GM21360 (cell line): ENCODE measurements around the gene PSTPIP1.

Experiments
- ATAC-seq: cut with Tn5 transposase; IDR thresholded peaks from one replicate; pipeline ENCODE4 v1.9.1; 2021; ENCODE audit warnings: mild to moderate bottlenecking, moderate library complexity; ENCODE audit not compliant: unreplicated experiment

Gene PSTPIP1

DNA sequence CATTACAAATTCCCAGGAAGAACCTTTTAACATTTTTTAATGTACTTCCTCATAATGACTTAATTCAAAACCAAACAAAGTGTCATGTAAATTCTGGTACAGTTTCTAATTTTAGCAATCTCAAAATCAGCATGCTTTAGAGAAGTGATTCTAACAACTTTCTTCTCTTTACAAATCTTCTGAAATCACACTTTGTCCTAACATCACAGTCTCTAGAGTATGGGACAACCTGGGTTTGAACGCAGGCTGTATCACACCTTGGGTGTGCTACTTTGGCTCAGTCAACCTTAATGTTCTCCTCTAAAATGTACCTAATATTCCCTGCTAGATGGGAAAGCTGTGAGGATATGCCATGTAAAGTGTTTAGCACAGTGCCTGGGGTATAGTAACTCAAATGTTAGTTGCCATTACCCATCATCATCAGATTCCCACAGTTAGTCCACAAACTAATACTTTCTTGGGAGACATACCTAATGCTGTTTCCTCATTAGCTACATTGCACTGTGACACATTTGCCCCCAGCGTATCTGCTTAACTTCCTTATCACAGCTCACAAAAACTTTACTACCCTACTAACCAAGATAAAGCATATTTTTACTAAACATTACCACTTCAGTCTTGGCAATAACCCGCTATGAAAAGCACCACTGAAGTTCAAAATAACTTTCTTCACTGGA lies 72.9 kb downstream of the PSTPIP1 start:
- no peak for ATAC-seq

DNA sequence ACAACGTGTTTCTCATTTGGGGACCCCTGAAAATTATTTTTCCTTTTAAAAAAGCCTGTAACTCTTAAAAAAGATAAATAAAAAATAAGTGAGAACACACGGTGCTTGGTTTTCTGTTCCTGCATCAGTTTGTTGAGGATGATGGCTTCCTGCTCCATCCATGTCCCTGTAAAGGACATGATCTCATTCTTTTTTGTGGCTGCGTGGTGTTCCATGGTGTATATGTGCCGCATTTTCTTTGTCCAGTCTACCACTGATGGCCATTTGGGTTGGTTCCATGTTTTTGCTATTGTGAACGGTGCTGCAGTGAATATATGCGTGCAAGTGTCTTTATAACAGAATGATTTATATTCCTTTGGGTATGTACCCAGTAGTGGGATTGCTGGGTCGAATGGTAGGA lies 73.7 kb downstream of the PSTPIP1 start:
- no peak for ATAC-seq

DNA sequence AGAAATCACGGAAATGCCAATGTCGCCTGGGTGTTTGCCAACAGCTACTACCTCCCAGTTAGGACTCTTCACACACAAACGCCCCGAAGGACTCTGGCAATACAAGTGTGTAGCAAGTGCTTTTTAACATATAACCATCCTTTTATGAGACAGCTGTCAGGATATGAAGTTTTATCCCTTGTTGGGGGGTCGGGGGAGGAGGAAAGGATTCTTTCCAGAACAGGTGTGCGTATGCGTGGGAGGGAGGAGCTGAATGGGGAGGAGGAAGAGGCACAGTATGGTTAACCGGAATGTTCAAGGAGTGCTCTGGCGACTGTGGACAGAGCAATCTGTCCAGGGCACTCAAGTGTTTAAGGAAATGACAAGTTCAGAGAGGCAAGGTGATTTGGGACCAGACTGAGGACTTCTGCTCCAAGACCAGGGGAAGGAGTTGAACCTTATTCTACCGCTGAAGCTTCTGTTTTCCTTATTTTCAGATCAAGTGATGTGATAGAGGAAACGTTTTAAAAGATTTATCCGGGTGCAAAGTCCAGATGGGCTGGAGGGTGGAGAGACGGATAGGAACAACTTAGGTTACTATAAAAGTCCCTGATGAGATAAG lies 74.7 kb downstream of the PSTPIP1 start:
- no peak for ATAC-seq

DNA sequence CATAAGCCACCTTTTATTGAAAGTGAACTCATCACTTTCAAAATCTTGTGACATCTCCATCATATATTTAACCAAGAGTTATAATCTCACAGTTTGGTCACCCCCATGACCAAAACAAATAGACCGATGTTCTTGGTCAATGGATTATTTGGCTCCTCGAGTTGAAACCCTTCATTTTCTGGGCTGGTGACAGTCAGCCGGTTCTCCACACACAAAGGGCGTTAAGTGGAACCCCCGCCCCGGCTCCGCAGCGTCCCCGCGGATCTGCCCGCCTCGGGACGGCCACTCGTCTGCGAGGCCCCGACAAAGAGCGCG lies 75.2 kb downstream of the PSTPIP1 start:
- ATAC-seq, result no peak

DNA sequence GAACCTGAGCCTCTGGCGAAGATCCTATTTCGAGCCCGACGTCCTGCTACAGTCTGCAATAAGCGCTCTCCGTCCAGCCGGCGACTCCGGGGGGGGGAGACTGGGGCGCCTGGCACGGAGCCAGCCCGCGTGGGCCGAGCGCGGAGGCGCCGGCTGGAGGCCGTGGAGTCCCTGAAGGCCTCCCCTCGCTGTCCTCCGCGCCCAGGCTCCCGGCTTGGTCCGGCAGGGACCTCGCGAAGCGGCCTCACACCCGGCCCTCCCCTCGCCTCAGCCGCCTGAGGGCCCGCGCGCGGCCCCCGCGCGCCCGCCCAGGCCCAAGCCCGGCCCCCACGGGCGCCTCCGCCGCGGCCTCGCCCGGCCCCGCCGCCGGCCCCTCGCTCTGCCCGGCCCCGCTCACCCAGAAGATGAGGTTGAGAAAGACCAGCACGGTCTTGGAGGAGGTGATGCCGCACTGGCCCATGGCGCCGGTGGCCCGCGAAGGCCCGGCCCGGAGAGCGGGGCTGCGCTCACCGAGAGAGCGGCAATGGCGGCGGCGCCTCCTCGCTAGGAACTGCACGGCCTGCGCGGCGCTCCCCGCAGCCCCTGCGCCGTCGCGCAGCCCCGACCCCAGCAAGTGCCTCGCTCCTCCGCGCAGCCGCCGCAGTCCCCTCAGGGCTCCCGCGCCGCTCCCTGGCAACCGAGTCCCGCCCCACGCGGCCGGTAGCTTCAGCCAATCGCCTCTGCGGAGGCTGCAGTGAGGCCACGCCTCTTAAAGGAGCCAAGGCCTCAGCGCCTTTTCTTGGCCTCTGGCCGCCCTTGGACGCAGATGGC lies 75.8 kb downstream of the PSTPIP1 start, which contains the start of gene TSPAN3:
TSS of gene TSPAN3 (minus strand) at position 615 of the 810 bp plus-strand sequence. CDS start at position 460, 155 bp downstream.
- peak; percentile 87 for ATAC-seq

DNA sequence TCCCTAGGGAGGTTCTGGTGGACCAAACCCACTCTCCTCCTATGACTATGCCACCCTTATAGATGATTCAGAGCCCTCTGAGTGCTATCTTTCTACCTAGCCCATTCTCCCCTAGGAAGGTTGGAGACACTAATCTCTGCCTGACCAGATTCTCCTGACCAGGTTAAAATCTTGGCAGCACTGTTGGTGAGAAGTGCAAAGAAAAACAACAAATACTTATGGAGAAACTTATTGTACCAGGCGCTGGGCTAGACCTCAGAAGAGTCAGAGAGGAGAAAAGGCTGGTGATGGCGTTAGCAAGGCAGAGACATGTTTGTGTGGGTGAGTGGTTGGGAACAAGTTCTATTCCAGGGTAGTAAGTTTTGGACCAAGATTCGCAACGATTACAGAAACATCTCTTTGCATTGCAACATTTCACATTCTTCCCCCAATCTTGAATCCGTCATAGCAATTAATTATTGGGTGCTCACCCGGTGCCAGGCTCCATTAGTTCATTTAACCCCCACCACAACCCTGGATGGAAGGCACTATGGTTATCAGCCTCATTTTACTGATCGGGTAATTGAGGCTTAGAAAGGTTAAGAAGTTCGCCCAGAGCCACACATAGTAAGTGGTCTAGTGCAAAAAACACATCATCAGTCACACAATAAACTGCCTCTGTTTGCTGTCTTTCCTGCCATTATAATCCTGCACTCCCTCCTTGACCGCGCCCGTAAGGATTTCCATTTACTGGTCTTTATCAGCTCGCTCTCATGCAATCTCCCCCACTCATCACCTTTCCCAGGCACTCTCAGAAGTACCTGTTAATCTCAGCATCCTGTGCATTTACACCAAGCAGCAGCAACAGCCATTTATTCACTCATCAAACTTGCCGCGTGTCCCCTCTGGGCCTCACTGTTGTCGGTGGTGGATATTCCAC lies 76.6 kb downstream of the PSTPIP1 start:
- no peak for ATAC-seq

DNA sequence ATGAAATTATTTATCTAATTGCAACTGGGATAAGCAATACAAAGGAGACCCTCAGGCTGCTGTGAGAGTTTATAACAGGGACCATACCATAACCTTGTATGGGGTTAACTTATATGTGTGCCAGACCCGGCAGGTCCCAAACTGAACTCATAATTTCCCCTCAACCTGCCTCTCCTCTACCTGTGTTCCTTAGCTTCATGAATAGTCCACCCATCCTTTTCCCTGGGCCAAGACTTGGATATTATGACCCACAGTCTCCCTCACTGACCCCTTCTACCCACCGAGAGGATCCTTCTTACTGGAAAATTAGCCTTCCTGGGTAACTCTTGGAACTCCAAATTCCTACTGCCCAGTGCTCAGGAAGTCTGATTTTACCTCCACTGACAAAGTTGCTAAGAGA lies 79.4 kb downstream of the PSTPIP1 start:
- no peak for ATAC-seq

DNA sequence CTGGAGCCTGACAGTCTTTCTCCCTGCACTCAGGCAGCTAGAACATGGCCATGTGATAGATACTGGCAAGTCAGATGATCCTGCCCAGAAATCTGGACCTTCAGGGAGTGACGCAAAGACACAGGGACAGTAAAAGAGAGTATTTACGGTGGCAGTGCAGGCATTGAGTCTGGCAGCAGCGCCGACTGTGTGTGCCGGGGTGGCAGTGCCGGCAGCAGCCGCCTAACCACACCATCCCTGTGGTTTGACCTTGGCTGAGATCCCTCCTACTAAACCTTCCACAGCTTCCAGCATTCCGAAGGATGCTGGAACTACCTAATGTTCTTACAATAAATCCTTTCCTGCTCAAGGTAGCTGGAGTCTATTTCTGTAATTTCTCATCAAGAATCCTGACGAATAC lies 80.6 kb downstream of the PSTPIP1 start:
- no peak for ATAC-seq

DNA sequence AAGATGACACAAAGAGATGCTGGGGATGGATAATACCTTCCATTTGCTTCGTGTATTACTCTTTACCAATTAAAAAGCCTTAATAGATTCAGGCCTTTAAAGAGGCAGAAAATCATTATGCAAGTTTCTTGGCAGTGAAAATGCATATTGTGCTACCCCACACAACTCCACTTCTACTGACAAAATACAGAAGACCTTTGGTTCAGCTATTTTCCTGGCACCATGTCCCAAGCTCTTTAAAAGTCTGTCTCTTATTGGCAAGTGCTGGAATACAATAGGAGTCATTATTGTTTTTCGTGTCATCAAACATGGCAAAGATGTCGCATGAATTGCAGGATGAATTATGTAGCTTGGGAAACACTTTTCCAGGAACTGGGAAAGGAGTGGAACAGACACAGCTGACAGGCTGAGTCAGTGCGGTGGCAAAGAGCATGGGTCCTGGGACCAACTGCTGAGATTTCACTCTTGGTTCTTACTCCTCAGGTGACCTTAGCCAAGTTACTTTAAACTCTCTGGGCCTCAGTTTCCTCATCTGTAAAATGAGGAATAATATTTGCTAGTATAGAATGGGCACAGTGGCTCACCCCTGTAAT lies 81.5 kb downstream of the PSTPIP1 start:
- ATAC-seq, result no peak

DNA sequence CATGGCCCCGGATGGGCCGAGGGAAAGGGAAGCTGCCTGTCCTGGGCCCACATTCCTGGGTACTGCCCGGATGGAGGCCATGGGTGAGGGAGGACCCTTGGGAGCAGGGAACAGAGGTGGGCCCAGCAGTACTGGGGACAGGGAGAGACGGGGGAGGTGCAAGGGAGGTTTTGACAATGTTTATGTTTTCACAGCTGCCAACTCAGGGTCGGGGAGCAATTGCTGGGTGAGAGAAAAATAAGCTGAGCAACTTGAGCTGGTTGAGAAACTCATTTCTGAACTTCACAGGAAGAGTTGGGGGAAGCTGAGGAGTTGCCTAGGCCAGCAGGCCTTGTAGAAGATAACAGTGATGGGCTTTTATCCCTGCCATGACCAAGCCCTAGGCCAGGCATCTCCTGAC lies 87.0 kb downstream of the PSTPIP1 start:
- ATAC-seq, result no peak

DNA sequence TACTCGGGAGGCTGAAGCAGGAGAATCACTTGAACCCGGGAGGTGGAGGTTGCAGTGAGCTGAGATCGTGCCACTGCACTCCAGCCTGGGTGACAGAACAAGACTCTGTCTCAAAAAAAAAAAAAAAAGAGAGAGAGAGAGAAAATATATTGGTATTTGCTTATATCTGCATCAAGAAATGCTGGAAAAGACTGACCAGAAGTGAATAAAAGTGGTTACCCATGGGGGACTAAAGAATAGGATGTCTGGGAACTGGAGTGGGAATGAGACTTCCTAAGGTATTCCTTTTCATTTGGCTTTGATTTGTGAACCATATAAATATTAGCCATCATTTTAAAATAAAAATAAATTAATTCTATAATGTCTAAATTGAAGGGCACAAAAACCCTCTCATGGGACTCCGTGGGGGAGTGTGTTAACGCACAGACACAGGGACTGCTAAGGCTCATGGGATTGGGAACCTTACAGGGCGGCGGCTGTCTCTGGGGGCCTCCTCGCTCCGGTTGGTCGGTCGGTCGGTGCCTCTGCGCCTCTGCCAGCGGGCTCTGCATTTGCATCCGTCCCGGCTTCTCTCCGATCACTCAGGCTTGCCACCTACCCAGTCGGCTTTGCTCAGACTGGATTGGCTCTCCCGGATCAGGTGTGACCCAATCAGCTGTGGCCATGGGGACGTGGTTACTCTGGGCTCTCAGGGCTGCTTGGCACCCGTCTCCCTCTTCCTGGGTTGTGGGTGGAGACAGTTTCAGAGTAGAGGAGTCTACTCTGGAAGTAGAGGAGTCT lies 88.6 kb downstream of the PSTPIP1 start:
- ATAC-seq, result no peak

DNA sequence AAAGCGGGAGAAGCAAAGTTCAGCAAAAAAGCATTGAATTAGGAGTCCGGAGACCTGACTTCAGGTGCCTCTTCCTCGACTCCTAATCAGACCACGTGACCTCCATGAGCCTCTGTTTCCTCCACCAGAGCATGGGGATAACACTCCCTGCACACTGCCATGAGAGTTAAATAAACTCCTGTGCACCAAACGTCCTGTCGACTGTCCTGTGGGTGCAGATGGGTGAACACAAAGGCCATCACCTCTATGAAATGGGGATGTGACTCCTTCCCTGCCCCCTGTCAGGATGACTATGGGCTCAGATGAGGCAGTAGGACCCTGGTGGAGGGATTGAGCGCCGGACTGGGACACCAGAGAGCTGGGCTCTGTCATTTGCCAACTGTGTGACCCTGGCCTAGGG lies 89.5 kb downstream of the PSTPIP1 start:
- no peak for ATAC-seq

DNA sequence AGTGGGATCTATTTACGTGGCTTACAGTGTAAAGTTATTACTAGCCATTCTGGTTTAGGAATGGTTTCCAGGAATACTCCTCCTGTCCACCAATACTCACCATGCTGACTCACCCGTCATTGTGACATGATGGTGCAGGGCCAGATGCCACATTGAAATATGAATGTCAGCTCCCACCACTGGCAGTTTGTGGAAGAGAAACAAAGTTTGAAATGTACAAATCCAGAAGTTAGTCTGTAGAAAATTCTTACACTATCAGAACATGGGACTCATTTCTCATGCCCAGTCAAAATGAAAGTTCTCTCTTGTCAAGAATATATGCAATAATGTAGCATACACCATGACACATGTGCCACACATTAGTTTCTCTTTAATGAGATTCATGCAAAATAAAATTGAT lies 90.4 kb downstream of the PSTPIP1 start:
- ATAC-seq, result no peak
